GM23248 (cell line): Measurements from ENCODE around the gene RNF34. TPM values are rescaled to one million over a fixed set of nuclear protein-coding genes. Genes with fewer than 3 reads are reported as not detected.
"Not testable (repeated sequence)": the region's sequence is repeated elsewhere in the genome, so short reads cannot be mapped to it uniquely, and the experiment has no call there.

Experiments
- DNase-seq: peaks from one replicate; pipeline ENCODE4 v3.0.0-alpha.2; 2015
- H2AFZ ChIP-seq: fragments of 200-600 bp; sonication (generic); 2 replicates; pipeline ENCODE4 v1.6.1; 2016; ENCODE audit warnings: antibody characterized with exemption
- H3F3A ChIP-seq: fragments of 200-600 bp; sonication (generic); 2 replicates; pipeline ENCODE4 v1.6.1; 2016; ENCODE audit warnings: mild to moderate bottlenecking, antibody characterized with exemption, mixed run types; ENCODE audit not compliant: insufficient read depth
- H3K27ac ChIP-seq: fragments of 200-600 bp; sonication (generic); 2 replicates; pipeline ENCODE4 v1.5.1; 2016; ENCODE audit warnings: mild to moderate bottlenecking
- H3K27me3 ChIP-seq: fragments of 200-600 bp; sonication (generic); replicated peaks from 2 replicates; pipeline ENCODE4 v1.6.1; 2016; ENCODE audit warnings: mild to moderate bottlenecking; ENCODE audit not compliant: insufficient read depth
- H3K36me3 ChIP-seq: fragments of 200-600 bp; sonication (generic); 2 replicates; pipeline ENCODE4 v1.6.1; 2016; ENCODE audit warnings: low read depth, mild to moderate bottlenecking
- H3K4me1 ChIP-seq: fragments of 200-600 bp; sonication (generic); 2 replicates; pipeline ENCODE4 v1.6.1; 2016; ENCODE audit warnings: mild to moderate bottlenecking; ENCODE audit not compliant: insufficient read depth
- H3K4me2 ChIP-seq: fragments of 200-600 bp; sonication (generic); one replicate; pipeline ENCODE4 v1.6.1; 2016; ENCODE audit warnings: mild to moderate bottlenecking; ENCODE audit not compliant: unreplicated experiment
- H3K4me3 ChIP-seq: fragments of 200-600 bp; sonication (generic); 2 replicates; pipeline ENCODE4 v1.5.1; 2016; ENCODE audit warnings: mild to moderate bottlenecking
- H3K79me2 ChIP-seq: fragments of 200-600 bp; sonication (generic); 2 replicates; pipeline ENCODE4 v1.6.1; 2016; ENCODE audit warnings: mild to moderate bottlenecking; ENCODE audit not compliant: insufficient read depth
- H3K9ac ChIP-seq: fragments of 200-600 bp; sonication (generic); 2 replicates; pipeline ENCODE4 v1.6.1; 2016; ENCODE audit warnings: mild to moderate bottlenecking
- H3K9me2 ChIP-seq: fragments of 200-600 bp; sonication (generic); 2 replicates; pipeline ENCODE4 v1.6.1; 2016; ENCODE audit warnings: mixed run types, mild to moderate bottlenecking, moderate library complexity; ENCODE audit not compliant: insufficient read depth
- H3K9me3 ChIP-seq: fragments of 200-600 bp; sonication (generic); one replicate; pipeline ENCODE4 v1.6.1; 2017; ENCODE audit warnings: low read depth
- H4K20me1 ChIP-seq: fragments of 200-600 bp; sonication (generic); 2 replicates; pipeline ENCODE4 v1.6.0; 2016; ENCODE audit not compliant: insufficient read depth
- EZH2 ChIP-seq: fragments of 200-600 bp; sonication (generic); IDR thresholded peaks from 2 replicates; pipeline ENCODE4 v1.6.1; 2018; ENCODE audit warnings: antibody characterized with exemption, mild to moderate bottlenecking; ENCODE audit not compliant: insufficient read depth, poor library complexity, severe bottlenecking
- EZH2phosphoT487 ChIP-seq: fragments of 200-600 bp; sonication (generic); IDR thresholded peaks from 2 replicates; pipeline ENCODE4 v1.6.1; 2018; ENCODE audit warnings: antibody characterized with exemption, moderate library complexity, mild to moderate bottlenecking, low read depth; ENCODE audit not compliant: insufficient read depth
- WGBS, 2 experiments: methylation state at CpG; one replicate each; pipeline ENCODE4 v1.1.6; 2015 to 2017; ENCODE audit warnings: low lambda C conversion rate in 2 of 2, low coverage in 1 of 2; ENCODE audit errors: missing lambda C conversion rate in 2 of 2; 5-methylcytosine and 5-hydroxymethylcytosine counted together
- in situ Hi-C: fragments of 300-500 bp; cut with MboI; formaldehyde crosslinking; loops from 2 replicates; pipeline ENCODE4 v1.15.0; 2020
- polyA plus RNA-seq: library from polyadenylated mRNA; unstranded; fragments of >200 nt; fragmentation: Nextera tagmentation; extraction: Ambion mirVana; gene quantifications from 2 replicates; pipeline ENCODE4 v1.2.1, GENCODE V29; 2016
- total RNA-seq: library from RNA; depleted of rRNA; stranded (reverse); fragments of >200 nt; shearing (Covaris generic); gene quantifications from 2 replicates; pipeline ENCODE4 v1.2.3, GENCODE V29; 2014

Gene RNF34
- total and polyA plus RNA-seq, 2 experiments from 2014 or later = 42.8 to 48.2 TPM

- in situ Hi-C loops = no loop called here
- Histone ChIP-seq H3K4me3 (no peak overlapping the region), H3F3A (no peaks in the 10 kb centered on the region), H2AFZ (no peak overlapping the region), H3K27ac (no peak overlapping the region), H3K79me2 (no peaks in the 10 kb centered on the region), H3K9me2 (no peaks in the 10 kb centered on the region), H3K4me2 (no peak overlapping the region), H3K9me3 (no peaks in the 10 kb centered on the region), H3K36me3 (no peaks in the 10 kb centered on the region), H3K27me3 (no peaks in the 10 kb centered on the region), H3K4me1 (no peaks in the 10 kb centered on the region), H4K20me1 (no peaks in the 10 kb centered on the region), H3K9ac (no peak overlapping the region)
- TF ChIP-seq EZH2 (no peak), EZH2phosphoT487 (no peak)
- DNase-seq = no peak
- 68 to 80% methylated on average over 8 of the region's 8 CpGs for WGBS, 2 experiments
These were observed 22.9 kb upstream of the RNF34 start for GRCh38 chr12:121376754-121377697.

DNA sequence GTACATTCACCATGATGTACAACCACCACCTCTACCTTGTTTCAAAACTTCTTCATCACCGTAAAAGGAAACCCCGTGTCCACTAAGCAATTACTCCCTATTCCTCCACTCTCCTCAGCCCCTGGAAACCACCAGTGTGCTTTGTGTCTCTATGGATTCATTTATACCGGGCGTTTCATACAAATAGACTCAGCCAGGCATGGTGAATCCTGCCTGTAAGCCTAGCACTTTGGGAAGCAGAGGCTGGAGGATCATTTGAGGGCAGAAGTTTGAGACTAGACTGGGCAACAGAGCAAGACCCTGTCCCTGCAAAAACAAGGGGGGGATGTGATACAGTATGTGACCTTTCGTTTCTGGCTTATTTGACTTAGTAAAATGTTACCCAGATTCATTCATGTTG is 21.2 kb upstream of the RNF34 start:
- 58 to 59% methylated on average over 5 of the region's 5 CpGs for WGBS, 2 experiments
- H3K79me2 ChIP-seq = no peaks in the 10 kb centered on the region
- in situ Hi-C loops = no loop called here
- H3K4me1 ChIP-seq = no peaks in the 10 kb centered on the region
- H3K27ac ChIP-seq = no peak overlapping the region
- no peaks in the 10 kb centered on the region for H3K9me3 ChIP-seq
- no peak for DNase-seq
- no peak overlapping the region for H3K9ac ChIP-seq
- H4K20me1 ChIP-seq = no peaks in the 10 kb centered on the region
- no peaks in the 10 kb centered on the region for H3F3A ChIP-seq
- no peaks in the 10 kb centered on the region for H3K36me3 ChIP-seq
- H3K4me2 ChIP-seq = no peak overlapping the region
- H3K9me2 ChIP-seq = no peaks in the 10 kb centered on the region
- TF ChIP-seq EZH2 (no peak), EZH2phosphoT487 (no peak)
- H3K27me3 ChIP-seq = no peaks in the 10 kb centered on the region
- H2AFZ ChIP-seq = no peak overlapping the region
- H3K4me3 ChIP-seq = no peak overlapping the region

- H3K27me3 ChIP-seq = no peaks in the 10 kb centered on the region
- DNase-seq = no peak
- no peak overlapping the region for H3K9ac ChIP-seq
- H3K4me2 ChIP-seq = no peak overlapping the region
- no peaks in the 10 kb centered on the region for H3F3A ChIP-seq
- H3K9me2 ChIP-seq = no peaks in the 10 kb centered on the region
- TF ChIP-seq EZH2phosphoT487 = no peak
- TF ChIP-seq EZH2 = no peak
- no peaks in the 10 kb centered on the region for H3K4me1 ChIP-seq
- H3K27ac ChIP-seq = no peak overlapping the region
- in situ Hi-C loops = no loop called here
- H3K9me3 ChIP-seq = no peaks in the 10 kb centered on the region
- no peaks in the 10 kb centered on the region for H3K36me3 ChIP-seq
- no peaks in the 10 kb centered on the region for H3K79me2 ChIP-seq
- 75 to 78% methylated on average over 10 of the region's 10 CpGs for WGBS, 2 experiments
- H3K4me3 ChIP-seq = no peak overlapping the region
- H2AFZ ChIP-seq = no peak overlapping the region
- H4K20me1 ChIP-seq = no peaks in the 10 kb centered on the region
These were observed 20.0 kb upstream of the RNF34 start for GRCh38 chr12:121379945-121380344.

DNA sequence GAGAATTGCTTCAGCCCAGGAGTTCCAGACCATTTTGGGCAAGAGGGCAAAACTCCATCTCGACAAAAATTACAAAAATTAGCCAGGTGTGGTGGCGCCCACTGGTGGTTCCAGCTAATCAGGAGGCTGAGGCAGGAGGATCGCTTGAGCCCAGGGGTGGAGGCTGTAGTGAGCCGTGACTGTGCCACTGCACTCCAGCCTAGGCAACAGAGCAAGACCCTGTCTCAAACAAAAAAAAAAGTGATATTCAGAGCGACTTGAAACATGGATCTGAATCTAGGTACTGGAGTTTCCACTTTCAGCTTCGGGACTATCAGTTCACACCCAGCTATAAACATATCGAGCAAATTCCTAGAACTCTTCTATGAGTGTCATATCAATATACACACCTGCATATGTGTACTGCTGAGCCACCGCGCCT is 16.3 kb upstream of the RNF34 start:
- Histone ChIP-seq H2AFZ (no peak overlapping the region), H4K20me1 (no peaks in the 10 kb centered on the region), H3K4me1 (peaks cover 5% of the 10 kb centered on the region; the same call in 1 of the 2 replicates), H3K4me3 (no peak overlapping the region), H3K27ac (no peak overlapping the region), H3K27me3 (no peaks in the 10 kb centered on the region), H3K9me2 (no peaks in the 10 kb centered on the region), H3K36me3 (no peaks in the 10 kb centered on the region), H3K9ac (no peak overlapping the region), H3K9me3 (no peaks in the 10 kb centered on the region), H3K79me2 (no peaks in the 10 kb centered on the region), H3F3A (no peaks in the 10 kb centered on the region), H3K4me2 (no peak overlapping the region)
- 86 to 87% methylated on average over 9 of the region's 9 CpGs for WGBS, 2 experiments
- no peak for DNase-seq
- no peak for TF ChIP-seq EZH2
- no peak for TF ChIP-seq EZH2phosphoT487
- in situ Hi-C loops = no loop called here

GRCh38 chr12:121384891-121385290 is 15.0 kb upstream of the RNF34 start:
- H2AFZ ChIP-seq, H3K79me2 ChIP-seq, H3K4me2 ChIP-seq, H3K4me1 ChIP-seq, H4K20me1 ChIP-seq, H3K27ac ChIP-seq, H3K9me3 ChIP-seq, in situ Hi-C loops, H3K36me3 ChIP-seq, H3K9ac ChIP-seq, H3K27me3 ChIP-seq, H3F3A ChIP-seq, H3K9me2 ChIP-seq, H3K4me3 ChIP-seq, DNase-seq: not testable (repeated sequence)
- 69 to 73% methylated on average over 6 of the region's 6 CpGs for WGBS, 2 experiments
